CD4-positive, alpha-beta T cell treated with Interleukin-15 for 1 hour (primary cell): ENCODE results near the gene COX7A1.
"Not testable (repeated sequence)": the region's sequence is repeated elsewhere in the genome, so short reads cannot be mapped to it uniquely, and the experiment has no call there.

ENCODE experiments used
- DNase-seq: peaks from one replicate; pipeline ENCODE4 v3.0.0-alpha.2; 2020

Gene COX7A1

GRCh38 chr19:36152352-36153091 is at the start of gene COX7A1:
COX7A1 (minus strand) TSS chr19:36152447; CDS start chr19:36152407, 40 bp downstream.
- no peak for DNase-seq

- DNase-seq = no peak
These were observed 49.4 kb upstream of the COX7A1 start for GRCh38 chr19:36201684-36202083.

- DNase-seq = no peak
These were observed 45.9 kb upstream of the COX7A1 start for GRCh38 chr19:36198119-36198518.

- DNase-seq = no peak
These were observed 44.0 kb upstream of the COX7A1 start for GRCh38 chr19:36196249-36196648.

GRCh38 chr19:36186722-36187121 is 34.5 kb upstream of the COX7A1 start:
- DNase-seq = not testable (repeated sequence)

- no peak for DNase-seq
These were observed 31.0 kb upstream of the COX7A1 start for GRCh38 chr19:36183245-36183628.

GRCh38 chr19:36182612-36183244 is 30.5 kb upstream of the COX7A1 start:
- DNase-seq = no peak

- not testable (repeated sequence) for DNase-seq
These were observed 26.8 kb upstream of the COX7A1 start for GRCh38 chr19:36179077-36179476.

- DNase-seq = not testable (repeated sequence)
These were observed 21.6 kb upstream of the COX7A1 start for GRCh38 chr19:36173846-36174245.

GRCh38 chr19:36172852-36173251 is 20.6 kb upstream of the COX7A1 start:
- no peak for DNase-seq

- no peak for DNase-seq
These were observed 17.0 kb upstream of the COX7A1 start for GRCh38 chr19:36169084-36169760.

GRCh38 chr19:36163813-36164212 is 11.6 kb upstream of the COX7A1 start:
- DNase-seq = no peak

- DNase-seq = no peak
These were observed 8.8 kb upstream of the COX7A1 start for GRCh38 chr19:36160821-36161596.

GRCh38 chr19:36153126-36153525 is 879 bp upstream of the COX7A1 start:
- no peak for DNase-seq

GRCh38 chr19:36152019-36152351 is 262 bp downstream of the COX7A1 start:
- DNase-seq = no peak

GRCh38 chr19:36151144-36152018 is 866 bp downstream of the COX7A1 start:
- DNase-seq = no peak

GRCh38 chr19:36150586-36150985 is 1.7 kb downstream of the COX7A1 start:
- no peak for DNase-seq

- DNase-seq = no peak
These were observed 2.4 kb downstream of the COX7A1 start for GRCh38 chr19:36149673-36150406.

GRCh38 chr19:36144624-36145023 is 7.6 kb downstream of the COX7A1 start:
- DNase-seq = no peak

GRCh38 chr19:36142496-36142895 is 9.8 kb downstream of the COX7A1 start:
- DNase-seq = no peak

- no peak for DNase-seq
These were observed 10.2 kb downstream of the COX7A1 start for GRCh38 chr19:36142046-36142445.
